GM21723 (cell line): ENCODE data around the gene TTC13.

Source experiments
- ATAC-seq: cut with Tn5 transposase; IDR thresholded peaks from one replicate; pipeline ENCODE4 v1.9.1; 2021; ENCODE audit warnings: mild to moderate bottlenecking, moderate library complexity; ENCODE audit not compliant: unreplicated experiment

TTC13 gene

DNA sequence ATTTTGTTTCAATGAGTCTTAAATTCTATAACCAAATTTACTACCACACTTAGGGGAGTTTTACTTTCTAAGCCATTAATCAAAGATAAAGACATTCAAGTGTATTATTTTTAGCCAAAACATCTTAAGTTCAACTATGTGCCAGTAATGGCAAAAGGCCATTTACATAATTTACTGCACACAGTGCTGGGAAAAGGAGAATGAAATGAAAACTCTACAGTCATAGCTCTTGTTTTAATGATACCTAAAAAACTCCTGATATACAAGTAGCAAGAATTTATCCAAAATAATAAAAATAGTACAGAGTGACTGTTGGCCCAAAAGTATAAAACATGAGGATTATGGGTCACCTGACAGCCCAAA is 67.9 kb downstream of the TTC13 start:
- ATAC-seq, result no peak

DNA sequence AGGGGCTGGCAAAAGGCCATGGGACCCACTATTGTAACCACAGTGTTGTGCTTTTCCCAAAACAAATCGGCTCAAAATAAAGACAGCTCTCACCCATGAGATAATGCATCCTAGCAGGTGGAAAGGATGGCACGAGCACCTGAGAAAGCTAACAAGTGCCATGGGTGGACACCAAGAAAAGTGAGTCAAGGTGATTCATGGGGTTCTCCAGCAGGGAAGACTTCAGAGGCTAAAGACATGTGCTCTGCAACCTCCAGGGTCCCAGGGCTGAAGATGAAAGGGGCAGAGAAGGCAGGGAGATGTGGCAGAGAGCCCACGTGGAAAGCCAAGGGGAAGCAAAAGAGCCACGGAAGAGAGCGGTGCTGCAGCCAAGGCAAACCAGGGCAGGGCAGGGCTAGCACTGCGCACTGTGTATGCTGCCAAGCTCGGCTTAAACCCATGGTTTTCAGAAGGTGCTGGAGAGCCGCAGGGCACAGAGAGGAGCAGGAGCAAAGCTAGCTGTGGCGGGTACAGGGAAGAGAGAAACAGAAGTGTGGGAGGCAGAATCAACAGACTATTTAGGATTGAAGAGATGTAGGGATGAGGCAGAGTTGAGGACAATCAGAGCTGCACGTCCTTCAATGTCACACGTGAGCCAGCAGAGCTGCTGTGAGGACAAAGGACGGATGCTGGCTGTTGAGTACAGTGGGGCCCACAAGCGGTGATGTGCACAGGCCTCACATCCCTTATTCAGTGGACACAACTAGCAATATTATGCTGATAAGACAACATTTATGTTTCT is 68.5 kb downstream of the TTC13 start:
- no peak for ATAC-seq

DNA sequence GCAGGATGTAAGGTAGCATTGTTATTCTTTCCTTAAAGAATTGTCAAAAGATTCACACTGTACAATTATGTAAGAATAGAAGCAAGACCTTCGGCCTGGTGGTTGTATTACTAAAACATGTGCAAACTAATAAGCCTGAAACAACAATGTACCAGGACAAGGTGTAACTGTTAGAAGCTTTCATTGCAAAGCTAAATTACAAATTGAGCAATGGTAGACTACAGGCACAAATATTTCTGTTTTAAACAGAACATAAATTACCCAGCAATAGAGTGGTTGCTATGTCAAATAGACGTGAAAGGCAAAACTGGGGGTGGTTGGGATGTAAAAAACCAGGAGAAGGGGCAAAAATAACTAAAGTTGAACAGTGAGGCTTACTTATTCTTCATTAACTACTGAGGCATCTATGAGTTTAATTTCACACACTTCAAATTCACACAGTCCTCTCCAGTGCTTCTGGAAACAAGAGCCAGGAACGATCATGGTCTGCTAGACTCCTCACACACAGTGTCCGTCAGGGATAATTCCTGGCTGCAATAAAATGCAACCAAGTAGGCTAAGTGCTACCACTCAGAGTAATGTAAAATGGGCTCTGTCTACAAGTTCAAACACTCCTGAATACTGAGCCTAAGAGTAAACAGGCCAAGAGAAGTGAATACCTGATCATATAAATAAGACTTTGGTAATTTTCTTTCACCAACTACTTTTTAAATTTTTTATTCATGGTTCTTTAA is 71.0 kb downstream of the TTC13 start:
- no peak for ATAC-seq

DNA sequence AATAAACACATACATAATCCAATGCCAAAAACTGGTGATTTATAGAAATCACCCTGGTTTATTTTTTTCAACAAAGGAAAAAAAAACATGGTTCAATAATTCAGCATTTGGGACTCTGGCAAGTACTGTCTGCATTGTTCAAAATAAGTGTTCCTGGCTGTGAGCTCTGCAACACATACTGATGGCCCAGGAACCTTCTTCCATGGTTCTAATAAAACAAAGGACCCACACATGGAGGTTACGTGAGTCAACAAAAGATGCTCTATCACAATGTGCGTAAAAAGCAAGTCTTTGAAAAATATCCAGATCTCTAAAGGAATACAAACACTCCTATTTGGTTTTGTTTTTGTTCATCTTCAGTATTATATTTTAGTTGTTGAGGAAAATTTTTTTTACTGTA is 72.4 kb downstream of the TTC13 start:
- ATAC-seq, result no peak

DNA sequence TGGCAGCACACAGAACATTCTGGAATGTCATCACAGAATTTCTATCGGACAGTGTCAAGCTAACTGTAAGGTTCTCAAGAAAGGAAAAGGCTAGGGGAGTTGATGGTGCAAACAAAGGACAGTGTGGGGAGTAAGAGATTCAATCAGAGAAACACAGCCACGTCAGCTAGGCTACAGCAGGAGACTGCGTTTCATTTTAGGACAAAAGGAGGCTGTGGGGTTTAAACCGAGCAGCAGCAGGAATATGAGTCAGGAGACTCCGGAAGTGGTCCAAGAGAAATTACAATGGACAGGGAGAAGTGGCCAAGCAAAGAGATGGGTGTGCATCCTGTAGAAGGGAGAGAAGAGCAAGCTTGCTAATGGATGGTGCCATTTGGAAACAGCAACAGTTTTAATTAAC is 72.9 kb downstream of the TTC13 start:
- no peak for ATAC-seq

DNA sequence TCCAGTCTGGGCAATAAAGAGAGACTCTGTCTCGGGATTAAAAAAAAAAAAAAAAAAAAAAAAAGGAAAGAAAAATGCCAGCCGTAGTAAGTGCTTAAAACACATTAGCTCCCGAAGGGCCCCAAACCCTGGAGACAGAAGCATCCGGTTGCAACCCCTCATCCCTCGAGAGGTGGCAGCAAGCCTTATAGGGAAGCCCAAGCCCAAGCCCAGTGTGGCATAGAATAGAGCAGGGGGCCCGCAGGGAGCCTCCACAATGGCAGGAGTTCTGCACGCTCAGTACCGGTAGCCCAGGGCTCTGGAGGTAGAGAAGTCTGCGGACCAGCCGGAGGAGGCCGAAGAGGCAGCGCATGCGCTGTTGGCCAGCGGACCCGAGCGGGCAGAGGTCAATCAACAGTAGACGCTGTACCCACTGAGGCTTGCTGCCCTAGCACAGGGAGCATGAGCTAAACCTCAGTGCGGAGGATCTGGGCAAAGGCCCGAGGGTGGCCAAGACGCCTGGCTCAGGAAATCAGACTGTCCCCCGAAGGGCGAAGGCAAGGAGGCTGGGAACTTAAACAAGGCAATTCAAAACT is 76.2 kb downstream of the TTC13 start:
- no peak for ATAC-seq

DNA sequence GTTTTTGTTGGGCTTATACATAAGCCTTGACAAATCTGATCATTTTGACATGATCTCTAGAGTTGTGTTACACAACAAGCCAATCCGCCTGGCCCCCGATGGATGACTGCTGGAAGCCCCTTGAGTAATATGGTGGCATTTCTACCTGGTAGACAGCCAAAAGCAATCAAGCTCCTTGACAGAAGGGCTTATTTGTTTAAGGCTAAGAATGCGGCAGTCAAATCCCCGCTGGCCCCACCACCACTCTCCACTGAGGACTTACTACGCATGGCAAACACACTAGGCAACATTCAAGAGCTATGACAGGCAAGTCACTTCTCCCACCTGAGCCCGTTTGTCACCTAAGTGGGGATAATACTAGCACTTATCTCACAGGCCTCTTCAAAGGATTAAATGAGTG is 77.0 kb downstream of the TTC13 start:
- no peak for ATAC-seq

DNA sequence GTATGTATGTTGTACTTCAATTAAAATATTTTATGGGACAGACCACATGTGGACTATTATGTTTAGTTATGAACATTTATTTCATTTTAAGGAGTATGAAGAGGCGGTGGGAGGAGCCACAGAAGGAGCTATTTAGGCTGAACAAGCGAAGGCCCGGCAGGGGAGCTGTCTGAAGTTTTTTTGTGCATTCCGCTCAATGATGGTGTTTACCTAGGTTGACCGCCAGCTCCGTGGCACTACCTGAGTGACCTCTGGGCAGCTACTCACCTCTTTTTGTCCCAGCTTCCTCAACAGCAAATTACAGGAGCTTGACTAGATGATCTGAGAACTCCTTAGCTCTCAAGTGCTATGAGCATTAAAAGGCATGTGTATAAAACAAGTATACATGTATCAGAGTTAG is 77.7 kb downstream of the TTC13 start:
- ATAC-seq, result no peak

DNA sequence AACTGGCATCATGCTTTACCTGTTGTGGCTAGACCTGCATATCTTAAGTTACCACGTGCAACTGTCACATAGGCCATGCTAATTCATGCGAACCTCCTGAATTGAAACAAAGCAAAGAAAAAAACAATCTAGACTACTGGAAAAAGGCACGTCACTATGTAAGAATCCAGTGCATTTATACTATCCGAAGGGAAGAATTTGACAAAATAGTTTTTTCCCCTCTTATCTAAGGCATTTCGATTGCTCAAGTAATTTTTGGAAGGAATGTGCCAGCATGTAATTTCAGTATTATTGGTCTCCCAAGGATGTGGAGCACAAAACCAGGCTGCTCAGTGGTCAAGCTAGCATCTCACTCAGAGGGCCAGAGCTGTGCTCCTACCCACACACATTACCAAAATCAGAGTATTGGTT is 78.8 kb downstream of the TTC13 start:
- ATAC-seq, result no peak

DNA sequence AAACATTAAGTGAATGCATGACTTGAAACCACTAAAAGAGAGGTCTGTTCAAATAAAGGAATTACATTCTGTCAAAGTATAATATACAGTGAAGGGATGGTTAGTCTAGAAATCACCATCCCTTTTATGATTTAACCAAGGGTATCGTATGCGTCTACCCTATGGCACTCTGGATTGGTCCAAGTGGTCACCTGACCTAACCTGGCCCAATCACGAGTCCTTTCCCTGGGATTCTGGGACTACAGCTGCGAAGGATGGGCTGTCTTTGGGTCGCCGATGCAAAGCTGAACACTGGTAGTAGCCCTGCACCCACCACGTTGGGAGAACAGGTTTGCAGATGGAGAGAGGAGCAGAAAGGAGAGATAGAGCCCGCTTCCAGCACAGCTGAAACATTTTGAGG is 79.9 kb downstream of the TTC13 start:
- no peak for ATAC-seq

DNA sequence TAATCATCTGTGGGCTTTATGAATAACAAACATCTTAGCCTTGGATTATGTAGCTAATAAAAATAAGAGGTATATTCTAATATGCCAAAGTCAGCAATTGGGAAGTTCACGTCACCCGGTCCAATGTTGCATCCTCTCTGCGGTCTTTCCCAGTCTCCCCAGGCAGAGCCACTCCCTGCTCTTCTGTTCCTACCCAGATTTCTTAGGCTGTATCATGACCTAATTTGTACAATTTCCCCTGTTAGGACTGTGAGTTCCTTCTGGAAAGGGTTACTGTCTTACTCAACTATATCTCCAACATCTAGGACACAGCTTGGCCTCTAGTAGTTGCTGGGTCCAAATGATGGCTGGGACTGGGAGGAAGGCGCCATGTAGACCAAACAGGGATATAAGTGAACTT is 80.5 kb downstream of the TTC13 start:
- no peak for ATAC-seq

DNA sequence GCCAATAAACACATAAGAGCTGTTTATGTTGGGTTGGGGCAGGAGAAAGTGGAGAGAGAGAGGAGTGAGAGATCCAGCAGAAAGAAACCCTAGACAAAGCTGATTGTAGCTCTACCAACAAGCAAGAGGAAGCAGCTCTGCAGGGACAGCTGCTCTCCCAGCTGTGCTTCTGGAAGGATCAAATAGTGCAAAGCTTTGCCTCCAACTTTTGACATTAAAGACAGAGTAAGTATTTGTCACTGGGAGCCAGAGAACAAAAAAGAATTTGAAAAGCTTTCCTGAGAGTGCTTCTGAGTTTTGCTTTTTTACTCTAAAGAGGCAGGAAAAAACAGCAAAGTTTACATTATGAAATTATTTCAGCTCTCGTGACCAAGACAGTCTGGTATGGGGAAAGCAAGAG is 81.9 kb downstream of the TTC13 start:
- no peak for ATAC-seq

DNA sequence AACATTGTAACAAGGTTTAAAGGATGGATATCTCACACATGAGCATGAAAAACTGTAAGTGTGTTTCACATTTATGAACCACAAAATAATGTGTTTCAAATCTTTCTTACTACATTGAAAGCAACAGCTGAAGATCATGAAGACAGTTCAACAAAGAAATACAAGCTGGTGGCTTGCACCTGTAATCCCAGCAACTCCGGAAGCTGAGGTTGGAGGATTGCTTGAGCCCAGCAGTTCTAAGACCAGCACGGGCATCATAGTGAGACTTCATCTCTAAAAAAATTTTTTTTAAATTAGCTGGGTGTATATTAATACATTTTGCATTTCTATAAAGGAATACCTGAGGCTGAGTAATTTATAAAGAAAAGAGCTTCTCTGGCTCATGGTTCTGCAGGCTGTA is 83.2 kb downstream of the TTC13 start:
- ATAC-seq, result no peak

DNA sequence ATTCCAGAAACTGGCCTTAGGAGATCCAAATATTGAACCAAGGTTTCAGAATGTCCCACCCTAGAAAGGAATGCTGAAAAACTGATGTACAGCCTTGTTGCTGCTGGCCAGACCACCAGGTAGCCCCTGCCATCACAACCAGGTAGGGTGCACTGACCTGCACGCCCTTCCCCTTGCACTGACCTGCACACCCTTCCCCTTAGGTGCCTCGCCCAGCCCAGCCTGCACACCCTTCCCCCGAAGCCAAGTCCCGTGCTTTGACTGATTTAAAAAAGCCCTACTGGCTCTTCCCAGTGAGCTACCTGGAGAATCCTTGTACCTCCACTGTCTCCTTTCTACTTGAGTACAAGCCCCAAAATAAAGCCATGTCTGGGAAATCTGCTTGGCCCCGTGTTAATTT is 84.0 kb downstream of the TTC13 start:
- ATAC-seq, result no peak

DNA sequence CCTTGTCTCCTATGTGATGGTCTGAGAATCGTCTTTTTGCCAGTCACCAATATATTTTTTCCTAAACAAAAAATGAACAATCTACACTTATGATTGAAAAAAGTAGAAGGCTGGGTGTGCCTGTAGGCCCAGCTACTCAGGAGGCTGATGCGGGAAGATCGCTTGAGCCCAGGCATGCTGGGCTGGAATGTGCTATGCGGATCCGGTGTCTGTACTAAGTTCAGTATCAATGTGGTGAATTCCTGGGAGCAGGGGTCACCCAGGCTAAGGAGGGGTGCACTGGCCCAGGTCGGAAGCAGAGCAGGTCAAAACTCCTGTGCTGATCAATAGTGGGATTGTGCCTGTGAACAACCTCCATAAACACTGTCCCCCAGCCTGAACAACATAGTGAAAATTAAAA is 84.6 kb downstream of the TTC13 start:
- no peak for ATAC-seq

DNA sequence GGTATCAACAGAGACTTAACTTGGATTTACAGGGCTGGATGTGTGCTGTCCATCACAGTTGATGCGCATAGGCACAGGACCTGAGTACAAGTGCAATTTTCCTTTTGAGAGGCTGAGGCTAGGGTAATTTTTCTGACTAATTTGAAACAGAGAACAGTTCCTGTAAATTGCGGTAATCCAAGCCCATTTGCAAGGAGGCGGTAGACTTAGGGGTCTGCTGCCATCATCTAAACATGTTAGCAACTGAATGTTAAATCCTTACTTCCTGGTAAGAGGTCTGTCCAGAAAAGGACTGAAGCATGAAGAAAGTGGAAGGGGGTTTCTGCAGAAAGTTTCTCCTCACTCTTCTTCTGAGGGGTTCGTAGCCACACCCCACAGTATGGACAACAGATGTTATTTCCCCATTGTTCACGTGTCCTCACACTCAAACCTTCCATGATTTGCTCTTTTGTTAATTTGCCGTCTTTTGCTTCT is 86.6 kb downstream of the TTC13 start:
- ATAC-seq, result no peak

DNA sequence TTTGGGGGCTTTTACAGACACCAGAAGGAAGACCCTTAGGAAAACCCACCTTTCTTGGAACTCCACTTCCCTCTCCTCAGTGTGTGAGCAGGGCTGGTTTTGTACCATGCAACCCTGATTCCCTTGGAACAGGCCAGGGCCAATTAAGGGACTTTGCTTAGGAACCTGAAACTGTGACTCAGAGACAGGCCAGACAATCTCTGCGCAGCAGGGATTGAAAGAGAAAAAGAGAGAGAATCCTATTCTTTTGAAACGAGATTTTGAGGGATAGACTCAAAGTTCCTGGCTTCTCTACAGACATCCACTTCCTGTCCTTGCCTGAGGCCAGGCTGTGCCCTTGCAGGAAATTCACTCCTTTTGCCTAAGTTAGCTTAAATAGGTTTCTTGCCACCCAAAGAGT is 87.2 kb downstream of the TTC13 start:
- no peak for ATAC-seq

DNA sequence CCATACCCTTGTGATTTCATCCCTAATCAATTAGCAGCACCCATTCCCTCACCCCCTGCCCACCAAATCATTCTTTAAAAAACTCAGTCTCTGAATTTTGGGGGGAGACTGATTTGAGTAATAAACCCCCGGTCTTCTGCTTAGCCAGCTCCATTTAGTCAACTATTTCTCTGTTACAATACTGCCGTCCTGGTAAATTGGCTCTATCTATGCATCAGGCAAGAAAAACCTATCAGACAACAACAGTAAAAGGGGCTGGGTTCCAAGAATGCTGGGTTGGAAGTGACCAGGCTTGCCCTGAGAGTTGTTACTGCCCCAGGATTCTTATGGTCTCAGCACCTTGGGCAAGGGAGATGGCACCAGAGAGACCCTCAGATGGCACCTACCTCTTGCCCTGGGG is 94.0 kb downstream of the TTC13 start:
- no peak for ATAC-seq

DNA sequence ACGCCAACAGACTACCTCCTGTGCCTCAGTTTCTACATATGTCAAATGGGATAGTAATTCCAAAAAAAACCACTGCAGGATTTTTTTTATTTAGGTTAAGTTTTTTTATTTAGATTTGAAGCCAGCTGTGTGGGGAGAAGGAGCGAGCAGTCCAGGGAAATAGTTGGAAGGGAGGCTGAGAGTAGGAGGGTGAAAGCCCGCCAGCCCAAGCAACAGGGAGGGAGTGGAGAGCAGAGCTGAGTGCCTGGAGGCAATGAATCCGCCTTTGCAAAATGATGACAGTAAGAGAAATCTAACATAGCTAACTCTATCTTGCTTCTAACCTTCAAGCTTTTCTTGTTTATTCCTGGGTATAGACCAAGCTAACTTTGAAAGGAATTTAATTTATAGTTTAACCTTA is 94.7 kb downstream of the TTC13 start:
- no peak for ATAC-seq

DNA sequence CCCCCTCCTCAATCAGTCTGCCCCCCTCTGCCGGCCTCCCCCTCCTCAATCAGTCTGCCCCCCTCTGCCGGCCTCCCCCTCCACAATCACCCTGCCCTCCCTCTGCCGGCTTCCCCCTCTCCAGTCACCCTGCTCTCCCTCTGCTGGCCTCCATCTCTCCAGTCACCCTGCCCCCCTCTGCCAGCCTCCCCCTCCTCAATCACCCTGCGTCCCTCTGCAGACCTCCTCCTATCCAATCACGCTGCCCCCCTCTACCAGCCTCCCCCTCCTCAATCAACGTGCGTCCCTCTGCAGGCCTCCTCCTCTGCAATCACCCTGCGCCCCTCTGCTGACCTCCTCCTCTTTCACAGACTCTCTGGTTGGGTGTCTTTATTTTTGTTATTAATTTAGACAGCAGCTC is 98.9 kb downstream of the TTC13 start:
- no peak for ATAC-seq

DNA sequence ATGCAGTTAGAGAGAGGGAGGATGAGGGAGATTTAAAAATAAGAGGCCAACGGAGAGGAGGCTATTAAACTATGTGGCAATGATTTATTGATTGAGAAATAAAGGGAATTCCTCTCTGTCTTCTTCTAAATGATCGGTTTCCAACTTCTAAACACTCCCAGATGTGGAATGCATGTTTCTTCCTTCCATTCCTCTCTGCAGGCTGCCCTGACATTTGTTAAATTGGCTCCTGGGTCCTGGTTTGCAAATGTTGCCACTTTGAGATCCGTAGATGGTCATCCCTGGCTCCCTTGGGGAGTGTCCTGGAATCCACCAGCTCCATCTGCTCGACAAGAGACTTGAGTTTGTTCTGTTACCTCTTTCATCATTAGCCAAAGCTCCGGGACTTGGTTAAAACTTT is 100.1 kb downstream of the TTC13 start:
- ATAC-seq, result no peak

DNA sequence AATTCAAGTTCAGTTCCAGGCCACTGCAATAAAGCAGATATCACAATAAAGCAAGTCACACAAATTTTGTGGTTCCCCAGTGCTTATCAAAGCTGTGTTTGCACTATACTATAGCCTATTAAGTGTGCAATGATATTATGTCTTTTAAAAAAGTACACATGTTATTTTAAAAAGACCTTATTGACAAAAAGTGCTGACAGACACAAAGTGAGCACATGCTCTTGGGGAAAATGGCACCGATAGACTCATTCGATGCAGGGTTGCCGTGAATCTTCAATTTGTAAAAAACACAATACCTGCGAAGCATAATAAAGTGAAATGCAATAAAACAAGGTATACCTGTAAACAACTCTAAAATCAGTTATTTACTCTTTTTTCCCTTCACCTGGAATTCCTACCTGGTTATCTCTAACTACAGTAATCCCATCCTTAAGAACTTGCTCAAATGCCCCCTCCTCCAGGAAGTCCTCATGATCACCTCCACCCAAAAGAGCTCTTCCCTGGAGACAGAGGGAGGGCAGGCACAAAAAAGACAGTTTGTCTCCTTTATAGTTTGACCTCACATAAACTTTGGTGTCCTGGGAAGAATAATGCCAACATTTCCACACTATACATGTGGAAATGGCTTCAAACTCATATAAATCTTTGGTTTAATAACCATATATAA is 100.6 kb downstream of the TTC13 start:
- no peak for ATAC-seq
